Endothelial cell of umbilical vein (primary cell): ENCODE results near the gene EID3. TPM values are rescaled to one million over a fixed set of nuclear protein-coding genes. Genes with fewer than 3 reads are reported as not detected.
A peak's percentile ranks its signal among the peaks of the same experiment; 100 is the strongest.
"Not testable (repeated sequence)": the region's sequence is repeated elsewhere in the genome, so short reads cannot be mapped to it uniquely, and the experiment has no call there.

Source experiments
- BruUV-seq: library from RNA; stranded (reverse); fragments of 400-500 nt; replicated peaks from 2 replicates; lab custom pipeline; 2021; lab: Mats Ljungman, UMichigan
- CTCF ChIA-PET: fragments of 300-600, 350-600 bp; sonication (Branson Sonifier 250); formaldehyde crosslinking; loops from one replicate; lab custom pipeline; 2021; ENCODE audit warnings: antibody characterized with exemption, inconsistent platforms; lab: Charles Lee
- POLR2A ChIA-PET: fragments of 300-600, 350-600 bp; sonication (Branson Sonifier 250); formaldehyde crosslinking; loops from one replicate; lab custom pipeline; 2021; ENCODE audit warnings: antibody characterized with exemption, inconsistent platforms; lab: Charles Lee
- DNase-seq: peaks from one replicate; pipeline ENCODE4 v3.0.0-alpha.2; 2011; ENCODE audit warnings: low read depth, low spot score
- FAIRE-seq: peaks from 2 replicates; lab custom pipeline; 2011; peaks lifted over from hg19 to GRCh38; lab: Jason Lieb, UNC
- H2AFZ ChIP-seq: 2 replicates; pipeline ENCODE4 v1.6.0; 2012; ENCODE audit warnings: low read depth, low read length, control low read depth, inconsistent platforms
- H3K27ac ChIP-seq: 2 replicates; pipeline ENCODE4 v1.5.1; 2011; ENCODE audit warnings: low read depth, mild to moderate bottlenecking, control low read depth, low read length, moderate library complexity; ENCODE audit not compliant: insufficient read depth
- H3K27me3 ChIP-seq, 2 experiments: 2 replicates each; pipeline versions ENCODE4 v1.6.0 to v1.6.1; 2011; ENCODE audit warnings: low read length in 2 of 2, mixed read lengths in 1 of 2; ENCODE audit not compliant: control insufficient read depth in 2 of 2, insufficient read depth in 2 of 2
- H3K36me3 ChIP-seq, 2 experiments: 2 replicates in 1 of 2; 3 replicates in 1 of 2; pipeline ENCODE4 v1.5.1; 2011; ENCODE audit warnings: low read length in 2 of 2, mild to moderate bottlenecking in 1 of 2, moderate library complexity in 1 of 2; ENCODE audit not compliant: control insufficient read depth in 2 of 2, insufficient read depth in 2 of 2; ENCODE audit errors: extremely low read depth in 1 of 2
- H3K4me1 ChIP-seq: 3 replicates; pipeline ENCODE4 v1.5.1; 2011; ENCODE audit warnings: mild to moderate bottlenecking, low read length; ENCODE audit not compliant: control insufficient read depth, insufficient read depth; ENCODE audit errors: extremely low read depth
- H3K4me2 ChIP-seq: 2 replicates; pipeline ENCODE4 v1.6.1; 2011; ENCODE audit warnings: low read length, control low read depth, mixed read lengths; ENCODE audit not compliant: insufficient read depth
- H3K4me3 ChIP-seq, 3 experiments: fragments of 200-600 bp in 1 of 3; sonication (generic), shearing (Covaris generic) in 1 of 3; replicated peaks in 1 of 3; 2 replicates each; pipeline ENCODE4 v1.5.1; 2011 to 2016; ENCODE audit warnings: control low read depth in 3 of 3, low read length in 3 of 3, mild to moderate bottlenecking in 2 of 3, inconsistent platforms in 1 of 3, low read depth in 1 of 3, moderate library complexity in 1 of 3; ENCODE audit not compliant: insufficient read depth in 1 of 3
- H3K79me2 ChIP-seq: 2 replicates; pipeline ENCODE4 v1.6.0; 2012; ENCODE audit warnings: low read length, inconsistent platforms; ENCODE audit not compliant: control insufficient read depth, insufficient read depth
- H3K9ac ChIP-seq: replicated peaks from 2 replicates; pipeline ENCODE3; 2011; ENCODE audit warnings: low read length, control low read depth; ENCODE audit not compliant: insufficient read depth; ENCODE audit errors: extremely low read depth
- H3K9me1 ChIP-seq: replicated peaks from 3 replicates; pipeline ENCODE4 v1.6.0; 2011; ENCODE audit warnings: mild to moderate bottlenecking, low read length; ENCODE audit not compliant: control insufficient read depth, insufficient read depth; ENCODE audit errors: extremely low read depth
- H3K9me3 ChIP-seq: replicated peaks from 2 replicates; pipeline ENCODE4 v1.5.1; 2012; ENCODE audit warnings: low read length, inconsistent platforms; ENCODE audit not compliant: control insufficient read depth, insufficient read depth
- H4K20me1 ChIP-seq: replicated peaks from 2 replicates; pipeline ENCODE3; 2011; ENCODE audit warnings: mild to moderate bottlenecking, low read length; ENCODE audit not compliant: control insufficient read depth, insufficient read depth; ENCODE audit errors: extremely low read depth
- CTCF ChIP-seq, 2 donors: IDR thresholded peaks; 1 replicate in 1 of 2; 2 replicates in 1 of 2; pipeline ENCODE4 v1.5.1; 2011; ENCODE audit warnings: low read length in 2 of 2, mild to moderate bottlenecking in 2 of 2, moderate library complexity in 2 of 2, control low read depth in 1 of 2, inconsistent platforms in 1 of 2, low read depth in 1 of 2; ENCODE audit not compliant: insufficient read depth in 1 of 2; ENCODE audit errors: extremely low read depth in 1 of 2
- dilution Hi-C: fragments of 300-500 bp; cut with MboI; formaldehyde crosslinking; loops from one replicate; pipeline ENCODE4 v1.15.0; 2019; ENCODE audit warnings: low sequenced_read_pairs; ENCODE audit not compliant: extremely low pct_ligation_motif_present
- intact Hi-C: fragments of 100-400 bp; cut with micrococcal nuclease; formaldehyde crosslinking; loops from one replicate; pipeline ENCODE4 v1.10.0; 2022
- polyA plus RNA-seq, 4 experiments: library from polyadenylated mRNA; depleted of rRNA in 3 of 4; stranded (reverse) in 3 of 4; unstranded in 1 of 4; fragments of >200 nt; gene quantifications; 2 replicates each; pipeline versions ENCODE4 v1.2.1 to v1.2.3, GENCODE V29; 2011 to 2012; ENCODE audit warnings: missing spikeins in 1 of 4
- total RNA-seq: library from RNA; stranded (reverse); gene quantifications from 2 replicates; pipeline ENCODE4 v1.2.3, GENCODE V29; 2021

The EID3 gene
- total and polyA plus RNA-seq, 2 donors (not counting 3 experiments of a cell fraction or from before 2014, with no cell fraction given), result 1.5 to 14.5 TPM

- DNase-seq, H3K9me1 ChIP-seq, H2AFZ ChIP-seq, H3K9me3 ChIP-seq, FAIRE-seq, H3K27me3 ChIP-seq, BruUV-seq, dilution Hi-C loops, H3K27ac ChIP-seq, H3K9ac ChIP-seq: not testable (repeated sequence)
- Histone ChIP-seq H3K36me3 (peaks cover 12 to 38% of the 10 kb centered on the region in 2 experiments), H3K79me2 (peaks cover 94% of the 10 kb centered on the region), H3K4me1 (peaks cover 61% of the 10 kb centered on the region), H3K4me2 (peak overlapping the region; percentile 48), H3K4me3 (peak overlapping the region in 1 of 3 experiments; percentile 8), H4K20me1 (peaks cover 23% of the 10 kb centered on the region)
- POLR2A ChIA-PET, result interaction anchor here (1.5 to 15.5 kb wide), 3 partner anchors 7 to 76 kb away, joined by 4 to 222 read pairs (median 21); partner anchors contain the start of genes EID3 and TXNRD1
- CTCF ChIA-PET, result interaction anchor here (1.4 to 1.9 kb wide), 2 partner anchors 74 to 78 kb away, joined by 9 to 13 read pairs; partner anchors contain the start of gene TXNRD1
- TF ChIP-seq CTCF (IDR thresholded peaks at IDR 0.05; ENCODE audit: extremely low read depth in 1 of 2, insufficient read depth in 1 of 2, low read depth in 1 of 2, low read length in 2 of 2), result peak; percentile 7 to 38
- intact Hi-C loops, result loop anchor here (1.0 kb wide), 1 partner anchor 79 kb away; the partner anchor contains the start of gene TXNRD1
These were observed 9.2 kb upstream of the EID3 start for GRCh38 chr12:104294158-104294859.
